GM21737 (cell line): ENCODE measurements around the gene RPL35A.

Experiments
- ATAC-seq: cut with Tn5 transposase; IDR thresholded peaks from one replicate; pipeline ENCODE4 v1.9.1; 2021; ENCODE audit warnings: mild to moderate bottlenecking, moderate library complexity; ENCODE audit not compliant: unreplicated experiment

The RPL35A gene

GRCh38 chr3:197994736-197995135, 44.7 kb downstream of the RPL35A start:
- no peak for ATAC-seq

DNA sequence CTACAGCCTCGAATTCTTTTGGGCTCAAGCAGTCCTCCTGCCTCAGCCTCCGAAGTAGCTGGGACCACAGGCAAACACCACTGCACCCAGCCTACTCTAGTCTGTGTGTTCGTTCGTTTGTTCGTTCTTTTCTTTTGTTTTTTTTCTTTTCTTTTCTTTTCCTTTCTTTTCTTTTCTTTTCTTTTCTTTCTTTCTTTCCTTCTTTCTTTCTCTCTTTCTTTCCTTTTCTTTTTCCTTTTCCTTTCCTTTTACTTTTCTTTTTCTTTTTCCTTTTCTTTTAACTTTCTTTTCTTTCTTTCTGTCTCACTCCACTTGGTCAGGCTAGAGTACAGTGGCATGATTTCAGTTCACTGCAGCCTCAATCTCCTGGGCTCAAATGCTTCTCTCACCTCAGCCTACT, 46.9 kb downstream of the RPL35A start:
- no peak for ATAC-seq

- ATAC-seq = no peak
These were observed 47.9 kb downstream of the RPL35A start for GRCh38 chr3:197997936-197998335.
